ENCODE data around the gene ATP8A2. TPM values are rescaled to one million over a fixed set of nuclear protein-coding genes. Genes with fewer than 3 reads are reported as not detected.
"Not testable (repeated sequence)": the region's sequence is repeated elsewhere in the genome, so short reads cannot be mapped to it uniquely, and the experiment has no call there.

The ATP8A2 gene
- total RNA-seq, 1 experiment from 2014 or later: 5.2 TPM

DNA sequence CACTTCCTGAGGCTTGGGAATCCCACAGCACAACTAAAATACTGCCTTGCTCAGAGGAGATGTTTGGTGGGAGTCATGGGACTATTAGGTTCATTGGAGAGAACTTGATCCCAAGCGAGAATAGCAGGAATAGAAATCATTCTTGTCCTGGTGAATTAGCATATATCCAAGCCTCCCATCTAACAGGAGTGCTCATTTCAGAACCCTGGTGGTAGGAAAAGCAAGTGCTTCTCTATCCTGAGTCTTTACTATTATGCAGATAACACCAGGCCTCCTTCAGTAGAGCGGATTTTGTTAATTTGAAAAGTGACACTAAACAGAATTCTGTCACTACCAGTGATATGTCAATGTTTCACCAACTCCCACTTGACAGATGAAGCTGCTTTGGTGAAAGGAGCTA is 199.5 kb downstream of the ATP8A2 start:
- H3K9me3 Mint-ChIP-seq: no peaks in the 10 kb centered on the region
- H3K27me3 Mint-ChIP-seq (ENCODE audit: low read depth): no peaks in the 10 kb centered on the region
- ChIA-PET POLR2A (no interaction called here), CTCF (interaction anchor here (0.6 to 1.3 kb wide), 2 partner anchors 8 to 458 kb away, joined by 3 read pairs; no protein-coding TSS in a partner anchor)
- ATAC-seq: peak; percentile 46
- no peak for DNase-seq (ENCODE audit: low spot score)
- no peaks in the 10 kb centered on the region for H3K36me3 Mint-ChIP-seq
- no peak overlapping the region for H3K27ac Mint-ChIP-seq
- H3K4me3 Mint-ChIP-seq: no peak overlapping the region
- TF ChIP-seq FOXJ3 (CRISPR knock-in tag; IDR thresholded peaks at IDR 0.05; ENCODE audit: borderline replicate concordance) (no peak), ZNF121 (CRISPR knock-in tag; IDR thresholded peaks at IDR 0.05) (no peak), GABPB1 (CRISPR knock-in tag; IDR thresholded peaks at IDR 0.05) (no peak), JAZF1 (CRISPR knock-in tag; IDR thresholded peaks at IDR 0.05) (no peak), TCF7 (CRISPR knock-in tag; IDR thresholded peaks at IDR 0.05; ENCODE audit: low read depth) (no peak), PRRX2 (CRISPR knock-in tag; IDR thresholded peaks at IDR 0.05) (no peak)
- TF ChIP-seq, protein P1, sequence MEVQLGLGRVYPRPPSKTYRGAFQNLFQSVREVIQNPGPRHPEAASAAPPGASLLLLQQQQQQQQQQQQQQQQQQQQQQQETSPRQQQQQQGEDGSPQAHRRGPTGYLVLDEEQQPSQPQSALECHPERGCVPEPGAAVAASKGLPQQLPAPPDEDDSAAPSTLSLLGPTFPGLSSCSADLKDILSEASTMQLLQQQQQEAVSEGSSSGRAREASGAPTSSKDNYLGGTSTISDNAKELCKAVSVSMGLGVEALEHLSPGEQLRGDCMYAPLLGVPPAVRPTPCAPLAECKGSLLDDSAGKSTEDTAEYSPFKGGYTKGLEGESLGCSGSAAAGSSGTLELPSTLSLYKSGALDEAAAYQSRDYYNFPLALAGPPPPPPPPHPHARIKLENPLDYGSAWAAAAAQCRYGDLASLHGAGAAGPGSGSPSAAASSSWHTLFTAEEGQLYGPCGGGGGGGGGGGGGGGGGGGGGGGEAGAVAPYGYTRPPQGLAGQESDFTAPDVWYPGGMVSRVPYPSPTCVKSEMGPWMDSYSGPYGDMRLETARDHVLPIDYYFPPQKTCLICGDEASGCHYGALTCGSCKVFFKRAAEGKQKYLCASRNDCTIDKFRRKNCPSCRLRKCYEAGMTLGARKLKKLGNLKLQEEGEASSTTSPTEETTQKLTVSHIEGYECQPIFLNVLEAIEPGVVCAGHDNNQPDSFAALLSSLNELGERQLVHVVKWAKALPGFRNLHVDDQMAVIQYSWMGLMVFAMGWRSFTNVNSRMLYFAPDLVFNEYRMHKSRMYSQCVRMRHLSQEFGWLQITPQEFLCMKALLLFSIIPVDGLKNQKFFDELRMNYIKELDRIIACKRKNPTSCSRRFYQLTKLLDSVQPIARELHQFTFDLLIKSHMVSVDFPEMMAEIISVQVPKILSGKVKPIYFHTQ (CRISPR knock-in tag; IDR thresholded peaks at IDR 0.05): no peak
- TF ChIP-seq, protein P2, sequence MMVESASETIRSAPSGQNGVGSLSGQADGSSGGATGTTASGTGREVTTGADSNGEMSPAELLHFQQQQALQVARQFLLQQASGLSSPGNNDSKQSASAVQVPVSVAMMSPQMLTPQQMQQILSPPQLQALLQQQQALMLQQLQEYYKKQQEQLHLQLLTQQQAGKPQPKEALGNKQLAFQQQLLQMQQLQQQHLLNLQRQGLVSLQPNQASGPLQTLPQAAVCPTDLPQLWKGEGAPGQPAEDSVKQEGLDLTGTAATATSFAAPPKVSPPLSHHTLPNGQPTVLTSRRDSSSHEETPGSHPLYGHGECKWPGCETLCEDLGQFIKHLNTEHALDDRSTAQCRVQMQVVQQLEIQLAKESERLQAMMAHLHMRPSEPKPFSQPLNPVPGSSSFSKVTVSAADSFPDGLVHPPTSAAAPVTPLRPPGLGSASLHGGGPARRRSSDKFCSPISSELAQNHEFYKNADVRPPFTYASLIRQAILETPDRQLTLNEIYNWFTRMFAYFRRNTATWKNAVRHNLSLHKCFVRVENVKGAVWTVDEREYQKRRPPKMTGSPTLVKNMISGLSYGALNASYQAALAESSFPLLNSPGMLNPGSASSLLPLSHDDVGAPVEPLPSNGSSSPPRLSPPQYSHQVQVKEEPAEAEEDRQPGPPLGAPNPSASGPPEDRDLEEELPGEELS (CRISPR knock-in tag; IDR thresholded peaks at IDR 0.05): no peak
- TF ChIP-seq, protein P3, sequence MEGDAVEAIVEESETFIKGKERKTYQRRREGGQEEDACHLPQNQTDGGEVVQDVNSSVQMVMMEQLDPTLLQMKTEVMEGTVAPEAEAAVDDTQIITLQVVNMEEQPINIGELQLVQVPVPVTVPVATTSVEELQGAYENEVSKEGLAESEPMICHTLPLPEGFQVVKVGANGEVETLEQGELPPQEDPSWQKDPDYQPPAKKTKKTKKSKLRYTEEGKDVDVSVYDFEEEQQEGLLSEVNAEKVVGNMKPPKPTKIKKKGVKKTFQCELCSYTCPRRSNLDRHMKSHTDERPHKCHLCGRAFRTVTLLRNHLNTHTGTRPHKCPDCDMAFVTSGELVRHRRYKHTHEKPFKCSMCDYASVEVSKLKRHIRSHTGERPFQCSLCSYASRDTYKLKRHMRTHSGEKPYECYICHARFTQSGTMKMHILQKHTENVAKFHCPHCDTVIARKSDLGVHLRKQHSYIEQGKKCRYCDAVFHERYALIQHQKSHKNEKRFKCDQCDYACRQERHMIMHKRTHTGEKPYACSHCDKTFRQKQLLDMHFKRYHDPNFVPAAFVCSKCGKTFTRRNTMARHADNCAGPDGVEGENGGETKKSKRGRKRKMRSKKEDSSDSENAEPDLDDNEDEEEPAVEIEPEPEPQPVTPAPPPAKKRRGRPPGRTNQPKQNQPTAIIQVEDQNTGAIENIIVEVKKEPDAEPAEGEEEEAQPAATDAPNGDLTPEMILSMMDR (IDR thresholded peaks at IDR 0.05): no peak
- 0 out of 2 replicates have a peak, but pooled peaks cover 5% of the 10 kb centered on the region for H3K4me1 Mint-ChIP-seq

DNA sequence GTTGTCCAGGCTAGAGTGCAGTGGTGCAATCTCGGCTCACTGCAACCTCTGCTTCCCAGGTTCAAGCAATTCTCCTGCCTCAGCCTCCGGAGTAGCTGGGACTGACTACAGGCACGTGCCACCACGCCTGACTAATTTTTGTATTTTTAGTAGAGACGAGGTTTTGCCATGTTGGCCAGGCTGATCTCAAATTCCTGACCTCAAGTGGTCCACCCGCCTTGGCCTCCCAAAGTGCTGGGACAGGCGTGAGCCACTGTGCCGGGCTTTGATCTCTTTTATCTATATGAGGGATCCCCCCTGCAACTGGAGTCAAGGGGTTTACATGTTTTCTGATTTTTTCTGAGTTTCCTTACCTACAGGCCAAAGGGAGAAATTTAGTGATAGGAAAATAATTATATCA is 200.4 kb downstream of the ATP8A2 start:
- H3K9me3 Mint-ChIP-seq; CTCF ChIA-PET; H3K4me1 Mint-ChIP-seq; H3K4me3 Mint-ChIP-seq; H3K36me3 Mint-ChIP-seq; ATAC-seq; H3K27ac Mint-ChIP-seq; H3K27me3 Mint-ChIP-seq (ENCODE audit: low read depth); DNase-seq (ENCODE audit: low spot score); POLR2A ChIA-PET: not testable (repeated sequence)

DNA sequence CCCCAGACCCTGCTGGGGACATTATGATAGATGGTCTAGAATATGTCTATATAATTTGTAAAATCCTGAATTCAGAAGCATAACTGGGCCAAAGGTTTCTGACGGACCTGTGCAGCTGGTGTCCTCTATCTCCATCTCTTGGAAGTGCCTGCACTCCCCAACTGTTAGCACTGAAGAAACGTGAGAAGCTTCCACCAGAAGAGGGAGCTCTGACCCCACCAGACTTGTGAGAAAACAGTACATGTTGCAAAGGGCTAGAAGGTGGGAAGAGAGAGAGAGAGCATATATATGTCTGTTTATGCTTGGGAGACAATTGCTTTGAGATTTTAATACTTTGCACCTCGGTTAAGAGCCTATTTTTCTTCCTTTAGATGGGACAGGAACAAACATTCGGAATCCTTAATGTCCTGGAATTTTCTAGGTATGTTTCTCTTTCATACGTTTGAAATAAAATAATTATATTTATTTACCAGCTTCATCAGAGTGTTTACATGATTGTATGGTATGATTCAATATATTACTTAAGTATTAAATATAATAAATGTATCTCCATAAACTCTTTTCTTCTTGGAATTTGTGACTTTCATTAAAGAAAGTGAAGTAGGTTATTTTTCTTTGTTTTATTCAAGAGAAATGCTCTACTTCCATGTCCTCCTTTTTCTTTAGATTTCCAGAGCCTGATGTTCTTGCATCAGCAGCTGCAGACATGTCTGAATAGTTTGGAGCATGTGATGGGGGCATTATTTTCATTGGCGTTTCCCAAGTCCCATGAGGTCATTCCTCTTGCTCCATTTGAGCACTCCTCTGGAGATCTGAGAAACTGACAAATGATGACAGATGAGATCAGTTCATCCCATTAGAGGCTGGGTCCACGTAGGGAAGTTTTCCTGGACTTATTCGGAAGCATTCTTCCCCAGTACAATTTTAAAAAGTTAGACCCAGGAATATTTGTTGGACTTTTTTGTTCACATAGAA is 202.9 kb downstream of the ATP8A2 start:
- CTCF ChIA-PET: interaction anchor here (0.5 to 1.7 kb wide), 27 partner anchors 10 to 610 kb away, joined by 3 to 16 read pairs (median 4); no protein-coding TSS in a partner anchor
- Mint-ChIP-seq H3K27me3 (ENCODE audit: low read depth) (no peaks in the 10 kb centered on the region), H3K27ac (no peak overlapping the region), H3K9me3 (no peaks in the 10 kb centered on the region), H3K36me3 (no peaks in the 10 kb centered on the region), H3K4me1 (0 out of 2 replicates have a peak, but pooled peaks cover 5% of the 10 kb centered on the region), H3K4me3 (no peak overlapping the region)
- DNase-seq (ENCODE audit: low spot score): peak; percentile 87
- TF ChIP-seq, protein P3 (IDR thresholded peaks at IDR 0.05): peak; percentile 71
- TF ChIP-seq, protein P4, sequence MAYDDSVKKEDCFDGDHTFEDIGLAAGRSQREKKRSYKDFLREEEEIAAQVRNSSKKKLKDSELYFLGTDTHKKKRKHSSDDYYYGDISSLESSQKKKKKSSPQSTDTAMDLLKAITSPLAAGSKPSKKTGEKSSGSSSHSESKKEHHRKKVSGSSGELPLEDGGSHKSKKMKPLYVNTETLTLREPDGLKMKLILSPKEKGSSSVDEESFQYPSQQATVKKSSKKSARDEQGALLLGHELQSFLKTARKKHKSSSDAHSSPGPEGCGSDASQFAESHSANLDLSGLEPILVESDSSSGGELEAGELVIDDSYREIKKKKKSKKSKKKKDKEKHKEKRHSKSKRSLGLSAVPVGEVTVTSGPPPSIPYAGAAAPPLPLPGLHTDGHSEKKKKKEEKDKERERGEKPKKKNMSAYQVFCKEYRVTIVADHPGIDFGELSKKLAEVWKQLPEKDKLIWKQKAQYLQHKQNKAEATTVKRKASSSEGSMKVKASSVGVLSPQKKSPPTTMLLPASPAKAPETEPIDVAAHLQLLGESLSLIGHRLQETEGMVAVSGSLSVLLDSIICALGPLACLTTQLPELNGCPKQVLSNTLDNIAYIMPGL (CRISPR knock-in tag; IDR thresholded peaks at IDR 0.05): no peak
- peak; percentile 92 for ATAC-seq
- POLR2A ChIA-PET: no interaction called here

Data from WTC11 (cell line).